SHP77 (cell line): ENCODE results near the gene KLK8.

Source experiments
- DNase-seq, 2 experiments: peaks; one replicate each; lab custom pipeline; 2025; lab: John Stamatoyannopoulos, UW

Gene KLK8

DNA sequence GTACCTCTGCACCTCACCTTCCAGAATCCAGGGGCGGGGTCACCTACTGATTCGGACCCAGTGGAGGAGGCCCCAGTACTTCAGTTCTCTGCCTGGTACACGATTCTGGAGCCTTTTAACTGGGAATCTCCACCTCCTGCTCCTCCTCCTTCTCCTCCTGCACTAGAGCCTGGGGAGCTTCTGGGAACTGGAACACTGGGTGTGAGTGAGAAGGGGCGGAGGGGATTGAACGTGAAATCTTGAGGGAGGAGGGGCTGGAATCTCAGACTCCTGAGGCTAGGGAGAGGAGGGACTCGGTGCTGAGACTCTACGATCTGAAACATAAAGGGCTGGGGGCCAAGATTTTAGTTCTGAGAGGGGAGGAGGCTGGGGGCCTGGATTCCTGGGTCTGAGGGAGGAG lies at the start of gene KLK8:
TSS of gene KLK8 (minus strand) at position 90 of the 400 bp plus-strand sequence. CDS start 437 bp downstream, outside the sequence.
- DNase-seq: no peak

DNA sequence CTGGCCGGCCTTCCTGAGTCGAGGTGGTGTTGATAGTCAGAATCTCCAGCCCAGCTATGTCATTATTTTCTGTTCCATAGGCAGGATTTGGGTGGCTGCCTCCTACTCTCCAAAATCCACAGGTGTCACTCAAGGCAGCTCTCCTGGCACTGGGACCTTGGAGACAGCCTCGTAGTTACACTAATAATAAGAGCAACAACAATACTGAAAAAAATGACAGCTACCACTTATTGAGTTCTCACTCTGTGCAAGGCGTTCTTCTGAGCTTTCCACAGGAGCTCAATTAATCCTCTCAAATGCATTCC lies 45.6 kb upstream of the KLK8 start:
- no peak for DNase-seq

GRCh38 chr19:51044327-51044726 lies 42.9 kb upstream of the KLK8 start:
- no peak for DNase-seq

DNA sequence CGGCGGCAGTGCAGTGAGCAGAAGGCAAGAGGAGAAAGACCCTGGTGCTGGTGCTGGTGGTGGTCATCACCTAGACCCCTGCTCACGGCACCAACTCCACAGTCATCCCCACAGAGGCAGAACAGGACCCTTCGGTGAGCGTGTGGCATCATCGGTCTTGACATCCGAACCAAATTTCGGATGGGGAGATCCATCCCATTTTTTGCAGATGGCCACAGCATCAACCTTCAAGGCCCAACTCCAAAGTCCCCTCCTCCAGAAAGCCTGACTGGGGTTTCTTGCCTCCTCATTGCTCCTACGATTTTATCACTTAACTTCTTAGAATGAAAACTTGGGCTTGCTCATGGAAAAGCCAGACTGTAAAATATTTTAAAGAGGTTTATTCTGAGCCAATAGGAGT lies 42.1 kb upstream of the KLK8 start:
- DNase-seq: no peak

DNA sequence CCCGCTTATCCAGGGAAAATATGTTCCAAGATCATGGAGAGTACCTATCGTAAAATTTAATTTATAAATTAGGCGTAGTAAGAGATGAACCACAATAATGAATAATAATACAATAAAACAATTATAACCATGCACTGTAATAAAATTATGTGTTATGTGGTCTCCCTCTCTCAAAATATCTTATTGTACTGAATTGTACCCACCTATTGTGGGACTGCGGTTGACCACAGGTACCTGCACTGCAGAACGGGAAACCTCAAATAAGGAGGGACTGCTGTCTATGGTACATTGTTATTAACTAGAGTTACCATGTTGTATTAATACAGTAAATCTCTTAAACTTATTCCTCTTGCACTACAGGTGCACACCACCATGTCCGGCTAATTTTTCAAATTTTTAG lies 38.7 kb upstream of the KLK8 start:
- no peak for DNase-seq

GRCh38 chr19:51036519-51036918 lies 35.1 kb upstream of the KLK8 start:
- no peak for DNase-seq

- peak; percentile 17 to 42 for DNase-seq
Measured at GRCh38 chr19:51034704-51035103, 33.3 kb upstream of the KLK8 start, which contains the start of gene KLK12. Gene KLK12 (minus strand): TSS chr19:51035002. CDS start chr19:51034621, 381 bp downstream.

DNA sequence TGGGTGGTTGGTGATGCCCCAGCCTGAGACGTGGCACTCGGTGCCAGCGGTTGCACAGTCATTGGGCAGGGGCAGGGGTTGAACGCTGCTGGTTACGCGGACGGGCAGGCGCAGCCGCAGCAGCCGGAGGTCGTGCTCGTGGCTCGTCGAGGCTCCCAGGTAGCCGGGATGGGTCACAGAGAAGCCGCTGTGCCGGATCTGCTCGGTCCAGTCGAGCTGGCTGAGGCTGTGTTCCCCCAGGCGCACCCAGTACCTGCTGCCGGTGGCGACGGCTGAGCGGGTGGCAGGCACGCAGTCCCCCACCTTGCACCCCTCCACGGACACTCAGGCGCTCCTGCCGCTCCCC lies 30.4 kb upstream of the KLK8 start:
- no peak for DNase-seq

- DNase-seq: no peak
Measured at GRCh38 chr19:51031220-51031879, 29.9 kb upstream of the KLK8 start.

DNA sequence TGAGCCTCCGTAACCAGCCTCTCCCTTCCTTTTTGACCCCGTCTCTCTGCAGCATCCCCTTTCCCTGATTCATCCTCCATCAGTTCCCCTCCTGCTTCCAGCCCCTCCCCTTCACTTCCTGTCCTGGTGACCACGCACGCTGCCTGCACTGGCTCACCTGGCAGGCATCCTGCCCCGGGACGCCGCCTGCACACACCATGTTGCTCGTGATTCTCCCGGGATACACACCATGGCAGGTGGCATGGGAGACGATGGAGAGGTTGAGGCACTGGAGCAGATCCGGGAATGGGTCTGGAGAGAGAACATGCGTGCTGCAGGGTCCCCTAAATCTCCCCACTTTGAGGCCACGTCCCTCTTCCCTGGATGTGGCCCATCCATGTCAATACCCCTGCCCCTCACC lies 29.2 kb upstream of the KLK8 start:
- no peak for DNase-seq

DNA sequence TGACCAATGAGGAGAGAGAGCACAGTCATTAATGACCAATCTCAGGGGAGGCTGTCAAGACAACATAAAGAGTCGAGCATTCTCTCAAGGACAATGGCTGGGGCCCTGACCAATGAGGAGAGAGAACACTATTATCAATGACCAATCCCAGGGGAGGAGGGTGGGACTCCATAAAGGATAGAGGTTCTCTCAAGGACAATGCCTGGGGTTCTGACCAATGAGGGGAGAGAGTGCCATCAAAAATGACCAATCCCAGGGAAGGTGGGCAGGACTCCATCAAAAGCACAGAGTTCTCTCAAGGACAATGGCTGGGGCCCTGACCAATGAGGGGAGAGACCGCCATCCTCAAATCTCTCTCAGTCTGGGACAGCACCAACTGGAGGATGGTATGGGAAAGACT lies 28.3 kb upstream of the KLK8 start:
- DNase-seq: no peak

DNA sequence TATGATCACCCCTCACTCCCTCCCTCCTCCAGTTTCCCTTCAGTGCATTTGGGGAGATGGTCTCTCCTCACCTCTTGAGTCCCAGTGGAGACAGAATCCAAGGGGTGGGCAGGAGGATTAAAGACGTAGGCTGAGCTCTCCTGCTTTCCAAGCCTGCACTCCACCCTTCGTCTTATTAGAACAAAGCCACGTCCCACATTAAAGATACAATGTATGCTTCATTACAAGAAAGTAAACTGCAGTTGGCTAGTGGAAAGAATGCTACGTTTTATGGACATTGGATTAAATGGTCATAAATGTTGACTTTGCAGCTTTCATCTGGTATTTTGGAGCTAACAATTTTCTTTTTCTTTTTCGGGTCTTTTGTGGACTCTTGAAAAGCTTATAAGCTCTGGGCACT lies 26.5 kb upstream of the KLK8 start:
- no peak for DNase-seq

DNA sequence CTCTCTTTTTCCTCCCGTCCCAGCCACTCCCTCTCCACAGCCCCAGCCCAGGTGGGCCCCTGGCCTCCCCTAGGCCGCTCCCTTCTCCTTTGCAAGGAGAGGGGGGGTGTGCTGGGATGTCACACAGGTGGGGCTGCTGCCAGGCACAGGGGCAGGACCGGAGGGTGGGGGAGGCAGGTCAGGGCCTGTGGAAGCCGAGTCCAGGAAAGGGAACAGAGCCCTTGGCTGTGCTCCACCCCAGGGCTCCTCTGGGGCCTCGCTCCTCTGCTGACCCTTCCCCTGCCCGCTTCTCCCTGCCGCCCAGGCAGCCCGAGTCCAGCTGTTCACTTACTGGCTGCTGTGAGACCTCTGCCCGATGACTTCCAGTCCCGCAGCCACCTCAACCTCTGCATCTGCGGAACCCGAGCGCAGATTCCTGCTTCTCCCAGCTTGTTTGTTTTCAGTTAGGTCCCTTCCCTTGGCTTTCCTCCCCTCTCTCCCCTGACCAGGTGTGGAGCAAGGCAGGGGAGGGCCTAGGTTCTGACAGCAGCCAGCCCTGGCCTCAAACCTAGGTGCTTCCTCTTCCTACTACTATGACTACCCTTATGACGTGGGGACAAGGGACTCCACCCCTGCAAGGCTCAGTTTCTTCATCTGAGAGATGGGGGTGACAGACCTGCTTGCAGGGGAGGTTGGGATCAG lies 25.9 kb upstream of the KLK8 start:
- no peak for DNase-seq

GRCh38 chr19:51026554-51026831 lies 25.1 kb upstream of the KLK8 start, which contains the start of gene KLK11:
Gene KLK11 (minus strand): TSS chr19:51026616. CDS start chr19:51025631, 985 bp downstream.
- DNase-seq: no peak

DNA sequence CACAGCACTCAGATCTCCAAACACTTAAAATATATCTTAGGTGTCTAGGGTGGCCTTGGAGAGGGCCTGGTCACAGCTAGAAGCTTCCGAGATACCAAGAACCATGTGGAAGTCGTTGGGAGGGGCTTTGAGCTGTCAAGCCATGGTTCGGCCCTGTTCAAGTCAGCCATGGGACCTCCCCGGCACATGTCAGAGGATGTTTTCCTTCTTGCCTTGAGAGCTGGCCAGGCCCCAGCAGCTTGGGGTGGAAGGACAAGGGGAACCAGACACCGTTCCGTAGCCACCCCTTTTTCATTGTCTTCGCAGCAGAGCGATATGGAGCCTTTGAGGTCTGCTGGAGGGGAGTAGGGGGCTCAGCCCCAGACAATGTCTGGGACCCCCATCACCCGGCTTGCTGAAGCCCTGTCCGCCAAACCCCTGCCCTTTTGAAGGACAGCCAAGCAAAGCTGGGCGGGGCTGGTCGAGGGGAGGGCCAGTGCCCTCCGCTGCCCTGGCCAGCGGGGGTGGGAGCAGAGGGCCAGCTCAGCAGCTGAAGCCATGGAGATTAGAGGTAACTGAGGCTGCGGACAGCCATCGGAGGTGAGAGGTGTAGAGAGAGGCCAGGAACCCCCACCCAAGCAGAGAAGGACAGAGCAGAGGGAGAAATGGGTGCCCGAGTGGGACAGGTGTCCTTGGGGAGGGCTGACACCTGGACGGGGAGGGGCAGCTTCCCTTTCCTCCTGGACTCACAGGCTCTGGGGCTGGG lies 24.6 kb upstream of the KLK8 start:
- no peak for DNase-seq

DNA sequence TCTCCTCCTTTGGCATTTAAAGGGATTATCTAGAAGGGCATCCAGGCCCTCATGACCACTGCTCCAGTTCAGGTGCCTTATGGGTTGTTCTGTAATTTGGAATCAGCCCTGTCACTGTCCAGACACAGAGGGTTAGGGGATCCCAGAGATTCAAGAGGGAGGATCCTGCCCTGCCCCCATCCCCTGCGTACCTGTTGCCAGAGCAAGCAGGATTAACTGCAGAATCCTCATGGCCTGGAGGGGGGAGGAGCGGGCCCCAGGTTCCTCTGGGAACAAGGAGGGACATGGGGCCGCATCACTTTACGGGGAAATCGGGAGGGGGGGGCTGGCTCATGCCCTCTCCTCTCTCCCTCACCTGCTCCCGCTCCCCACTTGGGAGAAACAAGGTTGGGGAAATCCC lies 24.0 kb upstream of the KLK8 start:
- DNase-seq: no peak

DNA sequence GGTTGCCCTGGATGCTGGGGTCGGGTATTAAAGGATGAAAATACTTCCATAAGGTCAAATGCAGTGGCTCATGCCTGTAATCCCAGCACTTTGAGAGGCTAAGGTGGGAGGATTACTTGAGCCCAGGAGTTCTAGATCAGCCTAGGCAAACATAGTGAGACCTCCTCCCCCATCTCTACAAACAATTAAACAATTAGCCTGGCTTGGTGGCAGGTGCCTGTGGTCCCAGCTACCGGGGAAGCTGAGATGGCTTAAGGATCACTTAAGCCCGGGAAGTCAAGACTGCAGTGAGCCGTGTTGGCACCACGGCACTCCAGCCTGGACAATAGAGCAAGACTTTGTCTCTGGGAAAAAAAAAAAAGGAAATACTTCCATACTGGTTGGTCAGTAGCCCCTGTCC lies 23.5 kb upstream of the KLK8 start:
- DNase-seq: no peak

GRCh38 chr19:51023946-51024345 lies 22.5 kb upstream of the KLK8 start:
- no peak for DNase-seq

GRCh38 chr19:51022526-51022925 lies 21.1 kb upstream of the KLK8 start:
- DNase-seq: no peak

- peak; percentile 14 to 63 for DNase-seq
Measured at GRCh38 chr19:51020988-51021651, 19.7 kb upstream of the KLK8 start.

- DNase-seq: no peak
Measured at GRCh38 chr19:51019544-51019925, 18.1 kb upstream of the KLK8 start, which contains the start of gene KLK10. Gene KLK10 (minus strand): TSS chr19:51019709. CDS start chr19:51019130, 579 bp downstream.

- no peak for DNase-seq
Measured at GRCh38 chr19:51018745-51019543, 17.5 kb upstream of the KLK8 start.
